Pancreas (tissue), 10 donors: ENCODE results near the gene ZNF212. TPM values are rescaled to one million over a fixed set of nuclear protein-coding genes. Genes with fewer than 3 reads are reported as not detected.

ENCODE experiments used
- ATAC-seq, 4 donors: fragments of 200-7000 bp; cut with Tn5 transposase; one replicate each; pipeline versions ENCODE4 v1.8.0 to v1.9.1; 2020; ENCODE audit warnings: mild to moderate bottlenecking in 4 of 4, moderate library complexity in 4 of 4
- DNase-seq, 6 donors: peaks; one replicate each; pipeline ENCODE4 v3.0.0-alpha.2; 2020
- FAIRE-seq: peaks from 2 replicates; lab custom pipeline; 2012; peaks lifted over from hg19 to GRCh38; lab: Jason Lieb, UNC
- H3K27ac ChIP-seq, 4 donors: fragments of 200-600 bp; sonication (generic); 1 replicate in 3 of 4; 2 replicates in 1 of 4; pipeline versions ENCODE4 v1.5.0 to v1.8.0; 2020
- H3K27me3 ChIP-seq, 4 donors: fragments of 200-600 bp; one replicate each; pipeline ENCODE4 v1.8.0; 2021
- H3K36me3 ChIP-seq, 3 donors: fragments of 200-600 bp; sonication (generic) in 1 of 3; one replicate each; pipeline versions ENCODE4 v1.5.0 to v1.8.0; 2020 to 2021
- H3K4me1 ChIP-seq, 3 donors: fragments of 200-600 bp; one replicate each; pipeline ENCODE4 v1.8.0; 2021
- H3K4me3 ChIP-seq, 4 donors: fragments of 200-600 bp; sonication (generic) in 2 of 4; one replicate each; pipeline versions ENCODE4 v1.5.0 to v1.8.0; 2020 to 2021
- H3K9me3 ChIP-seq, 4 donors: fragments of 200-600 bp; one replicate each; pipeline ENCODE4 v1.8.0; 2021
- WGBS, 2 donors: extraction: QIAGEN DNeasy Blood & Tissue Kit; methylation state at CpG; one replicate each; pipeline ENCODE4 v1.1.7; 2013; 5-methylcytosine and 5-hydroxymethylcytosine counted together
- intact Hi-C, 3 donors: fragments of 100-400 bp; cut with DNase I; formaldehyde crosslinking; loops; one replicate each; pipeline versions ENCODE4 v1.11.1 to v1.14.2; 2022
- polyA plus RNA-seq, 2 donors: library from polyadenylated mRNA; stranded (reverse); fragments of 200-250 nt; gene quantifications; one replicate each; pipeline ENCODE4 v1.2.3, GENCODE V29; 2013
- total RNA-seq, 6 donors: library from RNA; stranded (reverse); fragmentation: NEBNext Ultra II Directional in 4 of 6; extraction: Animal tissue kit (Norgen Biotek cat#: 25700) in 4 of 6; gene quantifications; one replicate each; pipeline versions ENCODE4 v1.2.1 to v1.2.4, GENCODE V29; 2021 to 2023
- TF ChIP-seq, protein P1 (sequence below), 4 donors: fragments of 200-600 bp; sonication (generic) in 3 of 4; IDR thresholded peaks; one replicate each; pipeline versions ENCODE4 v1.5.0 to v1.8.0; 2021; ENCODE audit warnings: antibody characterized with exemption in 4 of 4
- donor health status: healthy with polysubstance abuse.
- donor health status: DM: no; HTN: no; CAD: no; lungs with moderate emphysema.
- donor health status: DM: no; HTN: no; CAD: no.
- donor health status: control.
- donor health status: control.
- donor health status: Bipolar disorder and iron deficiency.
- donor health status: DM: yes; HTN: yes; CAD: no.
- donor health status: DM: no; HTN: no; CAD: no.
- donor health status: DM: no; HTN: no; CAD: no.
- donor health status: DM: yes; HTN: yes; CAD: no.

Gene ZNF212
- total and polyA plus RNA-seq, 8 donors, result 3.7 to 13.7 (median 5.5) TPM

- TF ChIP-seq, protein P1, sequence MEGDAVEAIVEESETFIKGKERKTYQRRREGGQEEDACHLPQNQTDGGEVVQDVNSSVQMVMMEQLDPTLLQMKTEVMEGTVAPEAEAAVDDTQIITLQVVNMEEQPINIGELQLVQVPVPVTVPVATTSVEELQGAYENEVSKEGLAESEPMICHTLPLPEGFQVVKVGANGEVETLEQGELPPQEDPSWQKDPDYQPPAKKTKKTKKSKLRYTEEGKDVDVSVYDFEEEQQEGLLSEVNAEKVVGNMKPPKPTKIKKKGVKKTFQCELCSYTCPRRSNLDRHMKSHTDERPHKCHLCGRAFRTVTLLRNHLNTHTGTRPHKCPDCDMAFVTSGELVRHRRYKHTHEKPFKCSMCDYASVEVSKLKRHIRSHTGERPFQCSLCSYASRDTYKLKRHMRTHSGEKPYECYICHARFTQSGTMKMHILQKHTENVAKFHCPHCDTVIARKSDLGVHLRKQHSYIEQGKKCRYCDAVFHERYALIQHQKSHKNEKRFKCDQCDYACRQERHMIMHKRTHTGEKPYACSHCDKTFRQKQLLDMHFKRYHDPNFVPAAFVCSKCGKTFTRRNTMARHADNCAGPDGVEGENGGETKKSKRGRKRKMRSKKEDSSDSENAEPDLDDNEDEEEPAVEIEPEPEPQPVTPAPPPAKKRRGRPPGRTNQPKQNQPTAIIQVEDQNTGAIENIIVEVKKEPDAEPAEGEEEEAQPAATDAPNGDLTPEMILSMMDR (IDR thresholded peaks at IDR 0.05), result no peak
- Histone ChIP-seq H3K36me3 (peaks cover 0 to 8% (median 3%) of the 10 kb centered on the region in 3 donors), H3K9me3 (no peaks in the 10 kb centered on the region), H3K4me3 (no peak overlapping the region), H3K27me3 (no peaks in the 10 kb centered on the region), H3K27ac (no peak overlapping the region), H3K4me1 (peaks cover 0 to 2% (median under 1%) of the 10 kb centered on the region in 3 donors)
- DNase-seq (peak in 1 of 6 donors; percentile 71), FAIRE-seq (no peak), ATAC-seq (no peak)
- 94 to 99% methylated on average over 38 to 59 of the region's 59 CpGs for WGBS, 2 donors
- intact Hi-C loops, result no loop called here
Measured at GRCh38 chr7:149281508-149282330, 42.3 kb downstream of the ZNF212 start.

GRCh38 chr7:149282331-149282655 lies 42.8 kb downstream of the ZNF212 start:
- H3K9me3 ChIP-seq, result no peaks in the 10 kb centered on the region
- no peak overlapping the region for H3K27ac ChIP-seq
- no peaks in the 10 kb centered on the region for H3K27me3 ChIP-seq
- WGBS, 2 donors, result 91 to 92% methylated on average over 5 of the region's 5 CpGs
- ATAC-seq (no peak), FAIRE-seq (no peak), DNase-seq (no peak)
- intact Hi-C loops, result no loop called here
- peaks cover 0 to 8% (median 3%) of the 10 kb centered on the region in 3 donors for H3K36me3 ChIP-seq
- no peak overlapping the region for H3K4me3 ChIP-seq
- H3K4me1 ChIP-seq, result peaks cover 0 to 4% (median 2%) of the 10 kb centered on the region in 3 donors
- TF ChIP-seq, protein P1 (IDR thresholded peaks at IDR 0.05), result no peak

DNA sequence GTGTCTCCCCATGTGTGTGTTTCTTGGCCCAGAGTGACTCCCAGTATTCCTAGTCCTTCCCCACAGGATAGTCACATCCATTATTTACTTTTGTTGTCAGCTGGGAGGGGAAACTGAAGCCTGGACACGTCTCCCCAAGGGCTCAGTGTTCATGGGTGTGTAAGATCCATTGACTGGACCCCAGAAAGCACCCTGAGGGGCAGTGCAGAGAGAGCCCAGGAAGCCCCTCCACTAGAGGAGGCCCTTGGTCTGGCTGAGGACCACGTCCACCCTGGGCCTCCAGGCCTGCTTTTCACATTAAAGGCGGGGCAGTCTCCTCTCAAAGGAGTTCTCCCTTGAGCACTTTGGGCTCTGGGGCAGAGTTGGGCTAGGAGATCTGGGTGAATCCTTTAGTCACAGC lies 43.9 kb downstream of the ZNF212 start:
- TF ChIP-seq, protein P1 (IDR thresholded peaks at IDR 0.05), result no peak
- Histone ChIP-seq H3K36me3 (peaks cover 0 to 6% (median 1%) of the 10 kb centered on the region in 3 donors), H3K27me3 (no peaks in the 10 kb centered on the region), H3K4me3 (no peak overlapping the region), H3K27ac (no peak overlapping the region), H3K9me3 (no peaks in the 10 kb centered on the region), H3K4me1 (peaks cover 0 to 4% (median 2%) of the 10 kb centered on the region in 3 donors)
- 86 to 90% methylated on average over 3 of the region's 3 CpGs for WGBS, 2 donors
- intact Hi-C loops, result no loop called here
- no peak for ATAC-seq
- FAIRE-seq, result no peak
- no peak for DNase-seq

DNA sequence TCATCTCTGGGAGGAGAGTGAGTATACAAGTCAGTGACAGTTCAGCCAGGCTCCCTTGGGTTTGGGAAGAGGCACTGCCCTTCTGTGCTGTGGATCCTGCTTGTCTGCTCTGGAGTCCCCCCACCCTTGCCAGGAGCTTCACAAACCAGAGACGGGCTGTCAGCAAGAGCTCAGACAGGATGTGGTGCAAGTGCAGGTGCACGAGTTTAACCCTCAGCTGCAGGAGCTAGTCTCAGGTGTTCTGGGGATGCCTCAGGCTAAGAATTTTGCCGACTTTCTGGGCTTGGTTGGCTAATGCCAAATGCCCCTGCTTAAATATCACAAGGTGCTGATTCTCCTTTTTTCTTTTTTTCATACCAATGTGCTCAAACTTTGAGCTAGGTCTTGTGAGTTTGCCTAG lies 44.9 kb downstream of the ZNF212 start:
- peak overlapping the region in 2 of 4 donors; percentile 16 to 51 for H3K27ac ChIP-seq
- DNase-seq, result no peak
- FAIRE-seq, result no peak
- TF ChIP-seq, protein P1 (IDR thresholded peaks at IDR 0.05), result no peak
- 66% methylated on average over 3 of the region's 3 CpGs for WGBS, 2 donors
- H3K36me3 ChIP-seq, result no peaks in the 10 kb centered on the region
- H3K4me3 ChIP-seq, result peak overlapping the region in 1 of 4 donors; percentile 67
- no peaks in the 10 kb centered on the region for H3K9me3 ChIP-seq
- H3K27me3 ChIP-seq, result no peaks in the 10 kb centered on the region
- peaks cover 0 to 4% (median 2%) of the 10 kb centered on the region in 3 donors for H3K4me1 ChIP-seq
- no peak for ATAC-seq
- intact Hi-C loops, result no loop called here
